Measurements from ENCODE around the gene DNER.

Gene DNER

DNA sequence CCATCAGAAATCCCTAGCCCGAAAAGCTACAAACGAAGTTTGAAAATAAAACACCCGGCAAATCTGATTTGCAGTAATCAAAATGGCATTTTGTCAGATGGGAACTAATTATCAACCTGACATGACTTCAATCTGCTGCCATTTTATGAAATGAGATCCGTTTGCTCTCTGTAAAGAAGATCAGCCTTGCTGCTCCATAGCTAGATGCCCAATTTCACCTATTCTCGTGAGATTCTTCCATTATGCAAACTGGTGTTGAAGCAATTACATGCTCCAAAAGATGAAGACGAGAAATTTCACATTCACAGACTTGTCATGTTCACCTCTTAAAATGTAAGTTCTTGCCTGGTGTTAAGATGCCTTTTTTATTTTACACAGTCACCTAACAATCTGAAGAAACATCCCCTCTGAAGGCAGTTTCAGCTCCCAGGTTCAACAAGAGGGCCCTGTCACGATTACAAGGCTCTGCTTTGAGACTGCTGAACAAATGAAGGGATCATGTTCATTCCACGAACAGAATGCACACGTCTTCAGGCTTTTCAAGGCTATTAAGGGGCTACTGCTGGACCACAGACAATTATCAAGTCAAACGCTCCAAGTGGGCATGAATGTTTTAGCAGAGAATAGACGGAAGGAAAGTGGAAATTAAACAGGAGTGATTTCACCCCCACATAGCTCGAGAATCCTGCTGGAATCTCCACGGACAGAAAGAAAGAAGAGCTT, 270.6 kb downstream of the DNER start:
- DNase-seq (ENCODE audit: low read depth, low spot score): no peak

GRCh38 chr2:229443141-229443540, 271.2 kb downstream of the DNER start:
- no peak for DNase-seq (ENCODE audit: low read depth, low spot score)

DNA sequence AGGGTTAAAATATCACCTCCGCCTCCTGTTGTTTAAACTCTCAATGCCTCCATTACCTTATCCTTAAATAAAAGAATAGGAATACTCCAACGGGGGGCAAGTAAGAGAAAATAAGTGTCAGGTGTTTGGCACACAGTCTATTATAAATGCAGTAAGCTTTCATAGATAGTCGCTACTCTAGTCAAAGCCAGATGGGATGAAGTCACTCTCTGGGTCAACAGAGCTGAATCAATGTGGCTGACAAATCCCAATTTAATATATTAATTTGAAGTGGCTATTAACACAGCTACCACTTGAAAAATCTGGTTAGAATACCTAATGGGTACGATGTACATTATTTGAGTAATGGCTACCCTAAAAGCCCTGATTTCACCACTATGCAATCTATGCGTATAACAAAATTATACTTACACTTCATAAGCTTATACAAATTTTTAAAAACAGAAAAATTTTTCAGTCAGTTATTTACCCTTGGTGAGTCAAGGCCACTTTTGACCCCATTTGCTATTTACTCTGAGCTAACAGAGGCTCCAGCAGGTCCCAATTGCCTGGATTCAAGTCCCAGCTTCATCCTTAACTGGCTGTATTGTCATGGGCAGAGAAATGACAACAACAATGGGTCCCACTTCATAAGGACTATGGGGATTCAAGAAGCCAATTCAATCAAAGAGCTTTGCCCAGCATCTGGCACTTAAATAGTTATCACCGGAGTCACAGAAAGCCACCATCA, 275.8 kb downstream of the DNER start:
- no peak for DNase-seq (ENCODE audit: low read depth, low spot score)

DNA sequence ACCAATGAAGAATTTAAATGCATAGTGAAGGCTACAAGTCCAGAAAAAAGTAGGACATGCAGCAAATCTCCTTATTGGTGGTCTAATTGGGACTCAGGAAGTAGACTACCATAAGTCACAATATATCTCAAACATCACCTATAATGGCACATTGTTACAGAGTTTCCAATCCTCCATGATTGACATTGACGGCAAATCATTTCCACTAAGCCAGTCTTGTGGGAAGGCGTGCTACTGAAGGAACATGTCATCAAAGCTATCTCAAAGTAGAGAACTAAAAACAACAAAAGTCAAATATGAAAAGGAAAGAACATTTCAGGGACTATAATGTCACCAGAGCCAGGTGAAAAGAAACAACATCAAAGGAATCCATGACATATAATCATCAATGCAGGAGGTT, 276.9 kb downstream of the DNER start:
- DNase-seq (ENCODE audit: low read depth, low spot score): no peak

- DNase-seq (ENCODE audit: low read depth, low spot score): no peak
These were observed 280.2 kb downstream of the DNER start for GRCh38 chr2:229434187-229434586.

- no peak for DNase-seq (ENCODE audit: low read depth, low spot score)
These were observed 281.0 kb downstream of the DNER start for GRCh38 chr2:229433351-229433750.

DNA sequence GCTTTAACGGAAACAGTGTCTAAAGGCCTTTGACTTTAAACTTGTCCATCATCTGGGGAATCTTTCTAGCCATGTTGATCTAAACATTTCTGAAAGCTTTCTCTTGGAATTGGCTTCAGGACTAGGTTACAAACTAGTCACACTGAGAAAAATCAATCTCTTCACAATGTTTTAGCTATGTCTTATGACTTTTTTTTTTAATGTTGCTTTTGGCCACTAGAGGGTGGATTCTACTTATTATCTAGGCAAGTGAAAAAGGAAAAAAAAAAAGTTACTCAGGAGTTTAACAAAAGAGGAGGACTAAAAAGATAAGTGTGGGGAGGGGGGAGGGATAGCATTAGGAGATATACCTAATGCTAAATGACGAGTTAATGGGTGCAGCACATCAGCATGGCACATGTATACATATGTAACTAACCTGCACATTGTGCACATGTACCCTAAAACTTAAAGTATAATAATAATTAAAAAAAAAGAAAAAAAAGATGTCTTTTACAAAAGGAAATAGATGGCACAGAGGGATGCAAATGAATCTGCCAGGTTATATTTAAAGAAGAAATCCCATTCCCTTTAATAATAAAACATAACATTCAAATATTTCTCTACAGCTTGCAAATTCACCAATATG, 282.9 kb downstream of the DNER start:
- no peak for DNase-seq (ENCODE audit: low read depth, low spot score)

DNA sequence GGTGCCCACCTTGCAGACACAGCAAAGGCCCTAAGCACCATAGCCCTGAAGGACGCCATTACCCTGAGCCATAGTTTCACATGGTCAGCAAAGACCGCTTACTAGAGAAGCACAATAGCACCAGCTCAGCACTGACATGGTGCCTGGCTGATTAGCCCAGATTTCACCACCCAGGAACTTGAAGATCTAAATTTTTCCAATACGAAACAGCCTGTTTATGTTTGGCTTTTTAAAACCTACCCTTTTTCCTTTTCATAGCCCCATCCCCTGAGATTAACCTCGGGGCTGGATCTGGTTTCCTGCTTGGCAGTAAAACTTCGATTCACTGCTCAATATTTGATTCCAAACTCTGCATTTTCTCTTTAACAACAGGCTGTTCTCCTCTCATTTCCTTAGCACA, 284.8 kb downstream of the DNER start:
- DNase-seq (ENCODE audit: low read depth, low spot score): no peak

GRCh38 chr2:229426464-229426863, 287.9 kb downstream of the DNER start:
- no peak for DNase-seq (ENCODE audit: low read depth, low spot score)

DNA sequence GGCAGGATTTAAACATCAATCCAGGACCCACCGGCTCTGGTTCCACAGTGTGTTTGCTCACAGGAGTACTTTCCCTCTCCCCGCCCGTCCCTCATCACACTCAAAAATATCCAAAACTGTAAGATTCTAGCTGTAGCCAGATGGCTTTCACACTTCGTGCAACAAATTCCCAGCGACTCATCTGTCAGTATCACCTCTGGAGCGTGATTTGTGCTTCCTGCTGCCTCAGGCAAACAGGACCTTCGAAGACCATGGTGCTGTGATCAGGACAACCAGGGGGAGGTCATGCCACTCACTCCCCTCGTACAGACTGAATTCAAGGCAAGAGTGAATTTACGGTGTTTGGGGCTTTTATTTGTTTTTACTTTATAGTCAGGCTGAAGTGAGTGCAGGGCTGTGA, 288.8 kb downstream of the DNER start:
- DNase-seq (ENCODE audit: low read depth, low spot score): no peak

- no peak for DNase-seq (ENCODE audit: low read depth, low spot score)
These were observed 292.3 kb downstream of the DNER start for GRCh38 chr2:229422063-229422462.

DNA sequence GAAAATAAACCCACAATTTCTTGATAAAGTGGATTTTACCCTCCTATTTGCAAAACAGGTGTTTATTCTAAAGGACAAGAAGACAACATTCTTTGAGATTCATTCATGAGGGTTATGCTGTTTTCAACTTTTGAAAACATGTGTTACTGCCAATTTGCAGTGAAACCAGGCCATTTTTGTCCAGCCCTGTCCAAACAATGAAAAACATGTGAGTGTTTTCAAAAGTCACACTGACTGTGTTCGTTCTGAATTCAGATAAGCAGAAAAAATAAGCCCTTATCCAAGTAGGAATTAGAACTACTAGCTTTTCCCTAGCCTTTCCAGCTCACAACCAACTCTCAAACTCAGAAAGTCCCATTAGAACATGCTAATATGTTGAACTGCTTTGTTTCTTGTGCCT, 295.2 kb downstream of the DNER start:
- DNase-seq (ENCODE audit: low read depth, low spot score): no peak

- DNase-seq (ENCODE audit: low read depth, low spot score): no peak
These were observed 296.4 kb downstream of the DNER start for GRCh38 chr2:229417916-229418315.

DNA sequence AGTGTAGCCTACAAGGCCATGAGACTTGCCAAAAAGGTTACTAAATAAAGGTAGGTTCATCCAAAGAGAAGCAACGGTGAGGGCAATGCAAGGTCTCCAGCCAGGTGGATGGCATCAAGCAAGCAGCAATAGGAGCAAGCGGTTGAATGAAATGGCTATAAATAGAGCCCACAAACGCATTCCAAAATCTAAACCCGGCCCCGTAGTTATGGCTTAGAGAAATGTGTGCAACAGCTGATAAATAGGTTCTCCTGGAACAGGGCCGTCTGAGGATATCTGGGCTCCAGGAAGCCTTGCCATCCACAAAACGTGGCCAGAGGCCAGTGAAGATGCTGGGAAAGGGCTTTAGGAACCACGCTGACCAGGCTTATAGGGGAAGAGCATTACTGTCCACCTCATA, 297.2 kb downstream of the DNER start:
- no peak for DNase-seq (ENCODE audit: low read depth, low spot score)

DNA sequence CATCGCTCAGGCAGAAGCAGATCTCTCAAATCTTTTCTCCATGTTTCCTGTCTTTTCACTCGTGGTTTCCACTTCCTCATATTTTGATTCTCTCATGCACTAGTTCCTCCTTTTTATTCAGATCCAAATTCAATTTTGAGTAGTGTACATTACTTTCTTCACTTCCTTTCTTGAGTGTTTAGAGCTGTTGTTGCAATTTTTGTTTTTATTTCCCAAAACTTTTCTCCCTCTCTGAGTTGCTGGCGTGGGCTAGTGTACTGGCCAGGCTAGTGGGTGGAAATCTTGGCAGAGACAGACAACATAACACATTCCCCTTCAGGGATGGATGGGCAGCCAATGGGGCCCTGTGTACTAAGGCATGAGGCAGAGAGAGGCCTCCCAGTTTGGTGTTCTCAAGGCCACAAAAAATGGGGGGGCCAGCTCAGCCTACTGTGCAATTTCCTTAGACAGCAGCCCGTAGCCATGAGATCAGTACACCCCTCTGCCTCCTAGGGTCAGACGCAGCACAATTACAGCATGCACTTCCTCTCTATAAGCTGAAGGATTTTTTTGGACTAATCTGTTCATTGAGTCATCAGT, 298.1 kb downstream of the DNER start:
- no peak for DNase-seq (ENCODE audit: low read depth, low spot score)

GRCh38 chr2:229414631-229415030, 299.7 kb downstream of the DNER start:
- DNase-seq (ENCODE audit: low read depth, low spot score): no peak

DNA sequence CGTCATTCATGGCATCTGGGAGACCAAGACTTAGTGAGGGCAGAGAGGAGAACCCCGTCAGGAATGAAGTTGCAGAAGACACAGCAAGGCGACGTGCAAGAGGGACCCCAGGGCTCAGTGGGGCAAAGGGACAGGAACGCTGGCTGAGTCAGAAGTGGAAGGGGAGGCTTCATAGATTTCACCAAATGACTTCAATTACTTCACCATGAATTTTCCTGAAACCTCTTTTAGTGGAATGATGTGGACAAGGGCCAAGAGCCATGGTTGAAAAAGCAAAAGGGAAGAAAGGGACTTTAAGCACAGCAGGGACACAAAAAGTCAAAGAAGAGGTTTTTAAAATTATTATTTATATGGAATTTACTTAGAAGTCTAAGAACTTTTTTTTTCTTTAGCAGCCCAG, 301.7 kb downstream of the DNER start:
- DNase-seq (ENCODE audit: low read depth, low spot score): no peak

DNA sequence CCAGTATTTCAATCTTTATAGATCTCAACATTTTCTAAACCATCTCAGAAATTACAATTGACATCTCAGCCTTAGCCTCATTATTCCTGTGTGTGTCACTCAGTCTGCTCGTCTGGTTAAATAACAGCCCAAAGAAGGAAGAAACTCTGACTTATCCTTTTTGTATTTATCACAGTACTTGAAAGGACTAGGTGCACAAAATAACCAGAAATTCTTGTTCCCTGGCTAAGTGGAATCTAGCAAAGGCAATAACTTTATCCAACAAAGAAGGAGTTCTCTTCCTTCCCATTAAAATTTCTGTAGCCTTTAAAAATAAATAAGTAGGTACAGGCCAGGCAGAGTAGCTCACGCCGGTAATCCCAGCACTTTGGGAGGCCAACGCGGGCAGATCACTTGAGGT, 303.4 kb downstream of the DNER start:
- DNase-seq (ENCODE audit: low read depth, low spot score): no peak

- no peak for DNase-seq (ENCODE audit: low read depth, low spot score)
These were observed 304.1 kb downstream of the DNER start for GRCh38 chr2:229410264-229410663.

- no peak for DNase-seq (ENCODE audit: low read depth, low spot score)
These were observed 304.6 kb downstream of the DNER start for GRCh38 chr2:229409751-229410181.

- no peak for DNase-seq (ENCODE audit: low read depth, low spot score)
These were observed 305.4 kb downstream of the DNER start for GRCh38 chr2:229408962-229409361.

GRCh38 chr2:229408356-229408755, 306.0 kb downstream of the DNER start:
- no peak for DNase-seq (ENCODE audit: low read depth, low spot score)

DNA sequence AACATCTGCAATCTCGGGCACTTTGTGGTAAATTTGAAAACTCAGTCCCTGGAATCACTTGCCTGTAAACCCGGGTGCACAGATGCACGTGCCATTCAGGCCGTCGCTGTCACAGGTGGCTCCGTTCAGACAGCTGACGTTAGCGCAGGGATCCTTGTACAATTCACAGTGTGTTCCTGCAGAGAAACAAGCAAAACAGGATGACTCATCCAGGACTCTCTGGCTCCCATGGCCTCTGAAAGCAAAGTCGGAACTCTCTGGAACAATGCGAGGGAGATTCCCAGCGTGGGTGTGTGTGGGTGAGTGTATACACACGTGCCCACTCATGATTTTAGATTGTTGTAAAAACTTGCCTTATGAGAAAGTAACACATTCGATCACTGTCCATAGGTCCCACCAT, 307.2 kb downstream of the DNER start:
- DNase-seq (ENCODE audit: low read depth, low spot score): no peak
